ENCODE results near the gene CREB5.

- TF ChIP-seq POLR2A (IDR thresholded peaks at IDR 0.05) (no peak), CTCF (IDR thresholded peaks at IDR 0.05 in 8 of 11, conservative IDR thresholded peaks at IDR 0.05 in 3 of 11) (no peak), POLR2AphosphoS5 (IDR thresholded peaks at IDR 0.05) (no peak)
These were observed 366.5 kb downstream of the CREB5 start for GRCh38 chr7:28778786-28779185.

Data from spleen (tissue), 7 donors.